Tibial nerve (tissue), 4 donors: ENCODE results near the gene LUC7L2. TPM values are rescaled to one million over a fixed set of nuclear protein-coding genes. Genes with fewer than 3 reads are reported as not detected.

Experiments used
- DNase-seq, 2 donors: peaks; one replicate each; pipeline ENCODE4 v3.0.0-alpha.2; 2019; ENCODE audit warnings: low spot score in 2 of 2
- H3K27ac ChIP-seq, 4 donors: fragments of 200-600 bp; sonication (generic) in 3 of 4; one replicate each; pipeline ENCODE4 v1.5.1; 2017 to 2019; ENCODE audit warnings: mild to moderate bottlenecking in 1 of 4
- H3K27me3 ChIP-seq, 2 donors: fragments of 200-600 bp; sonication (generic) in 1 of 2; one replicate each; pipeline versions ENCODE4 v1.5.1 to v1.6.0; 2017 to 2019
- H3K36me3 ChIP-seq, 3 donors: fragments of 200-600 bp; sonication (generic); one replicate each; pipeline ENCODE4 v1.5.1; 2018 to 2019
- H3K4me1 ChIP-seq, 4 donors: fragments of 200-600 bp; sonication (generic) in 3 of 4; one replicate each; pipeline ENCODE4 v1.5.1; 2017 to 2019
- H3K4me3 ChIP-seq, 4 donors: fragments of 200-600 bp; sonication (generic) in 3 of 4; one replicate each; pipeline ENCODE4 v1.5.1; 2017 to 2019; ENCODE audit warnings: mild to moderate bottlenecking in 1 of 4, moderate library complexity in 1 of 4
- H3K9me3 ChIP-seq, 4 donors: fragments of 200-600 bp; sonication (generic) in 3 of 4; one replicate each; pipeline ENCODE4 v1.5.1; 2017 to 2019
- EP300 ChIP-seq, 2 donors: sonication (generic); formaldehyde crosslinking; IDR thresholded peaks; one replicate each; pipeline ENCODE4 v1.6.1; 2017; ENCODE audit warnings: antibody characterized with exemption in 2 of 2, mild to moderate bottlenecking in 1 of 2
- POLR2A ChIP-seq, 2 donors: fragments of 450-650 bp; IDR thresholded peaks; one replicate each; pipeline ENCODE4 v1.6.1; 2017; ENCODE audit warnings: antibody characterized with exemption in 2 of 2, mild to moderate bottlenecking in 2 of 2, moderate library complexity in 2 of 2
- WGBS, 2 donors: methylation state at CpG; one replicate each; pipeline ENCODE4 v1.1.5; 2018; 5-methylcytosine and 5-hydroxymethylcytosine counted together
- total RNA-seq, 4 donors: library from RNA; depleted of rRNA; stranded (reverse); fragments of >200 nt; gene quantifications; one replicate each; pipeline ENCODE4 v1.1.0, GENCODE V29; 2016
- TF ChIP-seq, protein P1 (sequence below), 5 experiments: fragments of 200-600 bp in 3 of 5; fragments of 450-650 bp in 2 of 5; sonication (generic) in 3 of 5; IDR thresholded peaks; one replicate each; pipeline ENCODE4 v1.5.1; 2016 to 2019; ENCODE audit warnings: antibody characterized with exemption in 5 of 5, mild to moderate bottlenecking in 3 of 5, moderate library complexity in 2 of 5

Gene LUC7L2
- total RNA-seq, 4 donors from 2014 or later = 76.2 to 107 (median 102) TPM

DNA sequence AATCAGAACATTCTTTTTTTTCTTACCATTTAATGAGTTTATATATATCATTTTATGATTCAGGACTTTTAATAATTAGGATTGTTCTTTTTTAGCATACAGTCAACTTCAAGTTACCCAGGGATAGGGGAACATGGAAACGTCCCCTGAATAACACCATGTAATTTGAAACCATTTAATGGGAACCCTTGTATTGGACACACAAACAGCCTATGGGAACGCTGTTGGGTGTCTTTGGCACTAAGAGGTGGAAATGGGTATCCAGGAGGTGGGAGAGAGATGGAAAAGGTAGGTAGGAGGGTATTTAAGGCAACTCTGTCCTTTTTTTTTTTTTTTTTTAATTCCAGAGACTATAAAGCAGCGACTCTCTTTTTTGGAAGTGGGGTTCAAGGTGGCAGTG lies 2.6 kb downstream of the LUC7L2 start:
- no peaks in the 10 kb centered on the region for H3K9me3 ChIP-seq
- no peak for DNase-seq
- peaks cover 0 to 73% (median 27%) of the 10 kb centered on the region in 4 donors for H3K4me1 ChIP-seq
- TF ChIP-seq EP300 (IDR thresholded peaks at IDR 0.05) (no peak), POLR2A (IDR thresholded peaks at IDR 0.05) (no peak)
- TF ChIP-seq, protein P1, sequence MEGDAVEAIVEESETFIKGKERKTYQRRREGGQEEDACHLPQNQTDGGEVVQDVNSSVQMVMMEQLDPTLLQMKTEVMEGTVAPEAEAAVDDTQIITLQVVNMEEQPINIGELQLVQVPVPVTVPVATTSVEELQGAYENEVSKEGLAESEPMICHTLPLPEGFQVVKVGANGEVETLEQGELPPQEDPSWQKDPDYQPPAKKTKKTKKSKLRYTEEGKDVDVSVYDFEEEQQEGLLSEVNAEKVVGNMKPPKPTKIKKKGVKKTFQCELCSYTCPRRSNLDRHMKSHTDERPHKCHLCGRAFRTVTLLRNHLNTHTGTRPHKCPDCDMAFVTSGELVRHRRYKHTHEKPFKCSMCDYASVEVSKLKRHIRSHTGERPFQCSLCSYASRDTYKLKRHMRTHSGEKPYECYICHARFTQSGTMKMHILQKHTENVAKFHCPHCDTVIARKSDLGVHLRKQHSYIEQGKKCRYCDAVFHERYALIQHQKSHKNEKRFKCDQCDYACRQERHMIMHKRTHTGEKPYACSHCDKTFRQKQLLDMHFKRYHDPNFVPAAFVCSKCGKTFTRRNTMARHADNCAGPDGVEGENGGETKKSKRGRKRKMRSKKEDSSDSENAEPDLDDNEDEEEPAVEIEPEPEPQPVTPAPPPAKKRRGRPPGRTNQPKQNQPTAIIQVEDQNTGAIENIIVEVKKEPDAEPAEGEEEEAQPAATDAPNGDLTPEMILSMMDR (IDR thresholded peaks at IDR 0.05) = no peak
- peaks cover 0 to 14% (median 0%) of the 10 kb centered on the region in 3 donors for H3K36me3 ChIP-seq
- WGBS, 2 donors = 41 to 49% methylated on average over 3 of the region's 3 CpGs
- no peaks in the 10 kb centered on the region for H3K27me3 ChIP-seq
- H3K4me3 ChIP-seq = no peak overlapping the region
- peak overlapping the region in 1 of 4 donors; percentile 100 for H3K27ac ChIP-seq

DNA sequence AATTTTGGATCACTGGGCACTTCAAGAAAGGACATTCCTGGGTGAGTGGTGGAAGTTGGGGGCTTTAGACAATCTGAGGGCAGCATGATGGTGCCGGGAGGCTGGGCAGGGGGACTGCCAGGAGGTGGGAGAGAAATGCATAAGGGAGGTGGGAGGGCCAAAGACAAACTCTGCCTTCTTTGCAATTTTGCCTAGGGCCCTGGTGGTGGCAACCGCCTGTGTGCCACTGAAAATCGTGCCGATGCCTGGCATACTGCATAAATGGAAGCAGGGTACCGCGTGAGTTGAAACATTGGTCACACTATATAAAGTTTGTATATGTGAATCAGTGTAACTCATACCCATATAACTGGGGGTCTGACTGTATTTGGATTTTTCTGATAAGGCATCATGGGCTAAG lies 3.3 kb downstream of the LUC7L2 start:
- DNase-seq = no peak
- Histone ChIP-seq H3K4me1 (peaks cover 0 to 79% (median 30%) of the 10 kb centered on the region in 4 donors), H3K27me3 (no peaks in the 10 kb centered on the region), H3K9me3 (no peaks in the 10 kb centered on the region), H3K27ac (peak overlapping the region in 1 of 4 donors; percentile 29), H3K36me3 (peaks cover 0 to 14% (median 0%) of the 10 kb centered on the region in 3 donors), H3K4me3 (no peak overlapping the region)
- WGBS, 2 donors = 79 to 81% methylated on average over 6 of the region's 6 CpGs
- no peak for TF ChIP-seq POLR2A (IDR thresholded peaks at IDR 0.05)
- TF ChIP-seq, protein P1 (IDR thresholded peaks at IDR 0.05) = no peak
- TF ChIP-seq EP300 (IDR thresholded peaks at IDR 0.05) = no peak

DNA sequence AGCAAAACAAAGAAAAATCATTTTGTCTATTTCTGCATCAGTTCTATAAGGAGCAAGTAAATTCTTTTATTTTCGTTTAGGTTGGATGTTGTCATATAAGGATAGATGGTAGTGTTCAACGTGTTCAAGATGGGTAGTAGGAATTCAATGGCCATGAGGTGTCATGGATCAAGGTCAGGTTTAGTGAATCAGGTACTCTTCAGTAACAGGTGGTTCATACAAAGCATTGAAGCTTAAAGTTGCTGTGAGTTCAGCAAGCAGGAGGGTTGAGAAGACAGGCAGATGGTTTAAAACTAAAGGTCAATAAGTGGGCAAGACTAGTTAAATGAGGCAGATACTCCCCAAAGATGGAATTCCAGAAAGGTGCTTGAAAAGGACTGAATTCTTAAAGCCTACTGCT lies 5.6 kb downstream of the LUC7L2 start:
- Histone ChIP-seq H3K27ac (no peak overlapping the region), H3K4me1 (peaks cover 0 to 94% (median 37%) of the 10 kb centered on the region in 4 donors)
- 78 to 82% methylated on average over 2 of the region's 2 CpGs for WGBS, 2 donors

DNA sequence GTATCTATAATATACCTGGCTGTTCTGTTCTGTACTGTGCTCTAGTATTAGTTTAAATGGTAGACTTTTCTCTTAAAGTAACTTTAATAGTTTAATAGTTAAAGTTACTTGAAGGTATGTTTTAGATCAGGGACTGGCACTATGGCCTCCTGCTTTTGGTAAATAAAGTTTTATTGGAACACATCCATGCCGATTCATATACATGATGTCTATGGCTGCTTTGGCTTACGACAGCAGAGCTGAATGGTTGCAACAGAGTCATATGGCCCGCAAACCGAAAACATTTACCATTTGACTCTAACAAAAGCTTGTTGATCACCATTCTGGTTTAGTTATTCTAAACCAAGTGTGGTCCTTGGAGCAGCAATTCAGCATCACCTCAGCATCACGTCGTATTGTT lies 6.7 kb downstream of the LUC7L2 start:
- DNase-seq = no peak
- Histone ChIP-seq H3K27ac (no peak overlapping the region), H3K27me3 (no peaks in the 10 kb centered on the region), H3K4me1 (peaks cover 0 to 98% (median 37%) of the 10 kb centered on the region in 4 donors), H3K36me3 (peaks cover 0 to 14% (median 0%) of the 10 kb centered on the region in 3 donors), H3K9me3 (no peaks in the 10 kb centered on the region), H3K4me3 (no peak overlapping the region)
- 96 to 97% methylated on average over 6 of the region's 6 CpGs for WGBS, 2 donors
- TF ChIP-seq POLR2A (IDR thresholded peaks at IDR 0.05) = no peak
- TF ChIP-seq EP300 (IDR thresholded peaks at IDR 0.05) = no peak
- TF ChIP-seq, protein P1 (IDR thresholded peaks at IDR 0.05) = no peak

More for the DNA sequence above, 5.6 kb downstream of the LUC7L2 start:
- Histone ChIP-seq H3K9me3 (no peaks in the 10 kb centered on the region), H3K36me3 (peaks cover 0 to 14% (median 0%) of the 10 kb centered on the region in 3 donors), H3K4me3 (no peak overlapping the region), H3K27me3 (no peaks in the 10 kb centered on the region)
- no peak for DNase-seq
- TF ChIP-seq, protein P1 (IDR thresholded peaks at IDR 0.05) = no peak
- no peak for TF ChIP-seq POLR2A (IDR thresholded peaks at IDR 0.05)
- no peak for TF ChIP-seq EP300 (IDR thresholded peaks at IDR 0.05)

DNA sequence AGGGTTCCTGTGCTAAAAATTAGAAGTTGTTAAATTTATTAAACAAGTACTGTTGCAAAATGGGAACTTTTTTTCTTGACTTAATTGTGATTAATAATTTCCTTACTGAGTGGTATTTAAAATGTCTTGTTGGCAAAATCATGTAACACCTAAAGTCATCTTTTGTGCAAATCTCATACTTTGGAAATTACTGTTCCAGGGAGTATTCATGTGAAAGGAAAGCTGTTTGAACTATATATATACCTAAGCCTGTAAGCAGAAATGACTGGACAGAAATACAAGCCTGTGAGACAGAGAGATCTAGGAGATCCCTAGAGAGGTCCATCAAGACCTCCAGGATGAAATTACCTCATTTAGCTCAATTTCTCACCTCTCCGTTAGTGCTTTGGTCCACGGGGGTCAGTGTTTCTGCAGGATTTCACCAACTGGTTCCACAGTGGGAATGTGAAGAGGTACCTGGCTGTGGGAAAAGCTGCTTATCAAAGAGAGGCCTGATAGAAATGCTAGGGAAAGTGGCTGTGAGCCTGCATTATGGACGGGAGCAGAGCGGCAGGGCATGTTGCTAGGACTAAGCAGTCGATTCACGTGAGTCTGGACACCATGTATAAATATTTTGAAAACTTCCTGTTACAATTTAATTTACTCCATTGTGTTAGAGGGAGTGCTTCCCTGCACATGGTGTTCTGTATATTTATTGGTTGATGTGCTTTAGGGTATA lies 7.9 kb downstream of the LUC7L2 start:
- 75 to 77% methylated on average over 6 of the region's 6 CpGs for WGBS, 2 donors
- H3K4me1 ChIP-seq = peaks cover 0 to 98% (median 32%) of the 10 kb centered on the region in 4 donors
- no peak overlapping the region for H3K27ac ChIP-seq
- no peak overlapping the region for H3K4me3 ChIP-seq
- DNase-seq = no peak
- H3K9me3 ChIP-seq = no peaks in the 10 kb centered on the region
- TF ChIP-seq EP300 (IDR thresholded peaks at IDR 0.05) (no peak), POLR2A (IDR thresholded peaks at IDR 0.05) (no peak)
- TF ChIP-seq, protein P1 (IDR thresholded peaks at IDR 0.05) = no peak
- H3K36me3 ChIP-seq = peaks cover 0 to 14% (median 0%) of the 10 kb centered on the region in 3 donors
- no peaks in the 10 kb centered on the region for H3K27me3 ChIP-seq
